K562 (cell line): ENCODE measurements around the gene CORT. TPM values are rescaled to one million over a fixed set of nuclear protein-coding genes. Genes with fewer than 3 reads are reported as not detected.
A peak's percentile ranks its signal among the peaks of the same experiment; 100 is the strongest.

Experiments
- CREM ChIP-seq: IDR thresholded peaks from 2 replicates; pipeline ENCODE4 v1.6.1; 2014; ENCODE audit warnings: antibody characterized with exemption, low read depth
- ELF4 ChIP-seq: fragments of 450-650 bp; formaldehyde crosslinking; IDR thresholded peaks from 2 replicates; pipeline ENCODE4 v1.4.0; 2022; ENCODE audit warnings: missing genetic modification characterization
- FOXA1 ChIP-seq: fragments of 450-650 bp; IDR thresholded peaks from 2 replicates; pipeline ENCODE4 v1.6.1; 2016; ENCODE audit warnings: mild to moderate bottlenecking, borderline replicate concordance
- GATAD2B ChIP-seq: fragments of 450-650 bp; IDR thresholded peaks from 2 replicates; pipeline ENCODE4 v1.6.1; 2017; ENCODE audit warnings: mild to moderate bottlenecking, borderline replicate concordance
- ILF3 ChIP-seq: fragments of 450-650 bp; IDR thresholded peaks from 2 replicates; pipeline ENCODE4 v1.6.1; 2018; ENCODE audit warnings: antibody characterized with exemption, mild to moderate bottlenecking, moderate library complexity, borderline replicate concordance
- MAFF ChIP-seq: IDR thresholded peaks from 2 replicates; pipeline ENCODE4 v1.6.1; 2012; ENCODE audit warnings: low read length, improper control_type of control experiment
- MAFK ChIP-seq: IDR thresholded peaks from 2 replicates; pipeline ENCODE4 v1.6.1; 2011; ENCODE audit warnings: low read length, improper control_type of control experiment
- MYC ChIP-seq, 2 experiments: fragments of 250-450 bp in 1 of 2; sonication (Bioruptor Pico) in 1 of 2; IDR thresholded peaks; 2 replicates each; pipeline versions ENCODE4 v1.5.1 to v1.6.1; 2012 to 2021; ENCODE audit warnings: low read depth in 2 of 2, borderline replicate concordance in 1 of 2, improper control_type of control experiment in 1 of 2, low read length in 1 of 2, mild to moderate bottlenecking in 1 of 2, moderate library complexity in 1 of 2
- MYNN ChIP-seq, 2 experiments: sonication (generic); formaldehyde crosslinking in 1 of 2; IDR thresholded peaks; 2 replicates each; pipeline versions ENCODE4 v1.5.0 to v1.6.1; 2016 to 2020; ENCODE audit warnings: antibody characterized with exemption in 1 of 2, missing genetic modification reagents in 1 of 2
- PCBP2 ChIP-seq: fragments of 200-400 bp; formaldehyde crosslinking; IDR thresholded peaks from 2 replicates; pipeline ENCODE4 v1.6.1; 2018; ENCODE audit warnings: low read length, low read depth, mild to moderate bottlenecking, moderate library complexity; ENCODE audit not compliant: poor library complexity, severe bottlenecking
- SNRNP70 ChIP-seq: fragments of 200-400 bp; formaldehyde crosslinking; optimal IDR thresholded peaks from 2 replicates; pipeline ENCODE3; 2017; ENCODE audit warnings: low read depth, low read length
- SRSF9 ChIP-seq: fragments of 200-400 bp; formaldehyde crosslinking; IDR thresholded peaks from 2 replicates; pipeline ENCODE4 v1.6.1; 2017; ENCODE audit warnings: low read depth, low read length, borderline replicate concordance
- ZNF143 ChIP-seq: sonication (generic); formaldehyde crosslinking; IDR thresholded peaks from 2 replicates; pipeline ENCODE4 v1.9.0; 2022; ENCODE audit warnings: mild to moderate bottlenecking, missing genetic modification reagents
- ZNF174 ChIP-seq: fragments of 250-450 bp; sonication (Bioruptor Pico); IDR thresholded peaks from 2 replicates; pipeline ENCODE4 v1.4.0; 2020; ENCODE audit warnings: mild to moderate bottlenecking
- ZNF232 ChIP-seq: sonication (generic); formaldehyde crosslinking; IDR thresholded peaks from 2 replicates; pipeline ENCODE4 v1.8.0; 2022; ENCODE audit warnings: mild to moderate bottlenecking, missing genetic modification reagents
- ZNF239 ChIP-seq: fragments of 250-450 bp; sonication (Bioruptor Pico); IDR thresholded peaks from 2 replicates; pipeline ENCODE4 v1.4.0; 2020; ENCODE audit warnings: mild to moderate bottlenecking
- ZNF77 ChIP-seq: fragments of 250-450 bp; sonication (Bioruptor Pico); IDR thresholded peaks from 2 replicates; pipeline ENCODE4 v1.5.0; 2020
- ZNF785 ChIP-seq: fragments of 250-450 bp; sonication (Bioruptor Pico); IDR thresholded peaks from 2 replicates; pipeline ENCODE4 v1.4.0; 2020; ENCODE audit warnings: mild to moderate bottlenecking
- polyA plus RNA-seq, 8 experiments: library from polyadenylated mRNA; depleted of rRNA in 4 of 8; stranded (reverse) in 5 of 8; unstranded in 3 of 8; fragments of >200 nt; fragmentation: Nextera tagmentation in 2 of 8; fragmentation: Illumina TruSeq in 1 of 8; extraction: Ambion mirVana in 2 of 8; extraction: Trizol in 1 of 8; gene quantifications; 2 replicates each; pipeline versions ENCODE4 v1.2.1 to v1.2.3, GENCODE V29; 2011 to 2014; ENCODE audit warnings: inconsistent platforms in 1 of 8, missing spikeins in 1 of 8
- total RNA-seq, 7 experiments: library from RNA; depleted of rRNA in 6 of 7; stranded (reverse); fragments of >200 nt in 6 of 7; fragmentation: Illumina TruSeq in 2 of 7; extraction: Trizol in 2 of 7; gene quantifications; 2 replicates each; pipeline versions ENCODE4 v1.2.1 to v1.2.3, GENCODE V29; 2011 to 2021; ENCODE audit warnings: low replicate concordance in 1 of 7
- TF ChIP-seq, protein P1 (sequence below): fragments of 450-650 bp; formaldehyde crosslinking; IDR thresholded peaks from 2 replicates; pipeline ENCODE4 v1.4.0; 2020; ENCODE audit warnings: mild to moderate bottlenecking, moderate library complexity
- TF ChIP-seq, protein P2 (sequence below): sonication (generic); formaldehyde crosslinking; IDR thresholded peaks from 2 replicates; pipeline ENCODE4 v1.8.1; 2022; ENCODE audit warnings: missing genetic modification reagents
- TF ChIP-seq, protein P3 (sequence below), 3 experiments: fragments of 200-800 bp in 1 of 3; sonication (Bioruptor generic) in 1 of 3; sonication (generic) in 1 of 3; formaldehyde crosslinking in 1 of 3; IDR thresholded peaks; 2 replicates each; pipeline versions ENCODE4 v1.6.1 to v1.8.0; 2016 to 2022; ENCODE audit warnings: mild to moderate bottlenecking in 2 of 3, missing compliant biosample characterization in 2 of 3, missing genetic modification characterization in 2 of 3, missing genetic modification reagents in 1 of 3
- TF ChIP-seq, protein P4 (sequence below): fragments of 450-650 bp; IDR thresholded peaks from 2 replicates; pipeline ENCODE4 v1.6.1; 2016; ENCODE audit warnings: low read depth, mild to moderate bottlenecking, moderate library complexity
- TF ChIP-seq, protein P5 (sequence below), 2 experiments: fragments of 450-650 bp; IDR thresholded peaks; 2 replicates each; pipeline ENCODE4 v1.6.1; 2016

Gene CORT
- total and polyA plus RNA-seq, 9 of the 15 experiments (the other 6 are each of a cell fraction or from before 2014, with no cell fraction given), result 0.08 to 0.54 (median 0.13) TPM; not detected in 5

DNA sequence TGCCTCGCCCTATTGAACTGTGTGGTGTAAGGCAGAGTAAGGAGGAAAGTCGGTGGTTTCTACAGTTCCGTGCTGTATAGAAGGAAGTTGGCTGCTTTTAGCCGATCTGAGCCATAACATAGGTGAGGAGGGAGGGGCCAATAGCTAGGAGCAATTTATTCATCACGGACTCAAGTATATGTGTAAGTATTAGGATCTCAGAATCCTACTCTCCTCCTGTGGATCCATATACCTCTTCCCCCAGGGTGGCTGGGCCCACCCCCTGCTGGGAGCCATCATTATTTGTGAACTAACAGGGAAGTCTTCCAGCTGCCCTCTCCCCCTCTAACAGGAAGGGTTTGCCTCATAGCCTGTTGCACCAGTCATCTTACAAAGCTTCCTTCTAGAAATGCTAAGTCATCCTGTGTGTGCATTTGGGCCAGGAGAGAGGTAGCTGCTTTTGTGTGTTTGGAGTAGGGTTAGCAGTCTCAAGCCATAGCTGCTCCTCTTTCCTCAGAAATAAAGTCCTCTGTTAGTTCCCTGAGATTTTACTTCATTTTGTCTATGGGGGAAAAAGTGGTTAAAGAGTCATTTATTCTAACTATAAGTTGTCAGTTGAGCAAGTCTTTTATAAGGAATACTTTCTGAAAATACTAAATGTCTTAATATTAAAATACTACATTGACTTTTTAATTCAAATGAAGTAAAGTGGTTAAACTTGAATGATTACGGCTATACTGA lies 34.5 kb upstream of the CORT start (continued):
- TF ChIP-seq, protein P1, sequence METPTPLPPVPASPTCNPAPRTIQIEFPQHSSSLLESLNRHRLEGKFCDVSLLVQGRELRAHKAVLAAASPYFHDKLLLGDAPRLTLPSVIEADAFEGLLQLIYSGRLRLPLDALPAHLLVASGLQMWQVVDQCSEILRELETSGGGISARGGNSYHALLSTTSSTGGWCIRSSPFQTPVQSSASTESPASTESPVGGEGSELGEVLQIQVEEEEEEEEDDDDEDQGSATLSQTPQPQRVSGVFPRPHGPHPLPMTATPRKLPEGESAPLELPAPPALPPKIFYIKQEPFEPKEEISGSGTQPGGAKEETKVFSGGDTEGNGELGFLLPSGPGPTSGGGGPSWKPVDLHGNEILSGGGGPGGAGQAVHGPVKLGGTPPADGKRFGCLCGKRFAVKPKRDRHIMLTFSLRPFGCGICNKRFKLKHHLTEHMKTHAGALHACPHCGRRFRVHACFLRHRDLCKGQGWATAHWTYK (CRISPR knock-in tag), result peak; percentile 79; the same call in 1 of the 2 replicates
- TF ChIP-seq PCBP2 (no peak), MAFF (peak; percentile 98), FOXA1 (no peak), ILF3 (no peak), ELF4 (CRISPR knock-in tag) (0 out of 2 replicates have a peak, but pooled peaks have one; percentile 31), MAFK (peak; percentile 98), ZNF174 (CRISPR knock-in tag) (no peak), ZNF232 (CRISPR knock-in tag) (no peak), MYC (IDR thresholded peaks at IDR 0.05; ENCODE audit: low read depth, low read length) (no peak), MYC (CRISPR knock-in tag; IDR thresholded peaks at IDR 0.05; ENCODE audit: borderline replicate concordance, low read depth) (no peak), ZNF785 (CRISPR knock-in tag) (no peak), ZNF143 (CRISPR knock-in tag) (0 out of 2 replicates have a peak, but pooled peaks have one; percentile 35), GATAD2B (peak; percentile 87), SRSF9 (no peak), MYNN (IDR thresholded peaks at IDR 0.05) (no peak), MYNN (CRISPR knock-in tag; IDR thresholded peaks at IDR 0.05) (no peak), SNRNP70 (no peak), CREM (peak; percentile 56; the same call in 1 of the 2 replicates), ZNF239 (no peak; the same call in none of the 2 replicates), ZNF77 (no peak)
- TF ChIP-seq, protein P2, sequence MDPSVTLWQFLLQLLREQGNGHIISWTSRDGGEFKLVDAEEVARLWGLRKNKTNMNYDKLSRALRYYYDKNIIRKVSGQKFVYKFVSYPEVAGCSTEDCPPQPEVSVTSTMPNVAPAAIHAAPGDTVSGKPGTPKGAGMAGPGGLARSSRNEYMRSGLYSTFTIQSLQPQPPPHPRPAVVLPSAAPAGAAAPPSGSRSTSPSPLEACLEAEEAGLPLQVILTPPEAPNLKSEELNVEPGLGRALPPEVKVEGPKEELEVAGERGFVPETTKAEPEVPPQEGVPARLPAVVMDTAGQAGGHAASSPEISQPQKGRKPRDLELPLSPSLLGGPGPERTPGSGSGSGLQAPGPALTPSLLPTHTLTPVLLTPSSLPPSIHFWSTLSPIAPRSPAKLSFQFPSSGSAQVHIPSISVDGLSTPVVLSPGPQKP (CRISPR knock-in tag), result no peak
- TF ChIP-seq, protein P3, sequence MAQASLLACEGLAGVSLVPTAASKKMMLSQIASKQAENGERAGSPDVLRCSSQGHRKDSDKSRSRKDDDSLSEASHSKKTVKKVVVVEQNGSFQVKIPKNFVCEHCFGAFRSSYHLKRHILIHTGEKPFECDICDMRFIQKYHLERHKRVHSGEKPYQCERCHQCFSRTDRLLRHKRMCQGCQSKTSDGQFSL (CRISPR knock-in tag; IDR thresholded peaks at IDR 0.05), result no peak
- TF ChIP-seq, protein P3 (tag; IDR thresholded peaks at IDR 0.05), result no peak; a peak in 1 of 4 replicates
- TF ChIP-seq, protein P4, sequence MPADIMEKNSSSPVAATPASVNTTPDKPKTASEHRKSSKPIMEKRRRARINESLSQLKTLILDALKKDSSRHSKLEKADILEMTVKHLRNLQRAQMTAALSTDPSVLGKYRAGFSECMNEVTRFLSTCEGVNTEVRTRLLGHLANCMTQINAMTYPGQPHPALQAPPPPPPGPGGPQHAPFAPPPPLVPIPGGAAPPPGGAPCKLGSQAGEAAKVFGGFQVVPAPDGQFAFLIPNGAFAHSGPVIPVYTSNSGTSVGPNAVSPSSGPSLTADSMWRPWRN, result no peak
- TF ChIP-seq, protein P5, sequence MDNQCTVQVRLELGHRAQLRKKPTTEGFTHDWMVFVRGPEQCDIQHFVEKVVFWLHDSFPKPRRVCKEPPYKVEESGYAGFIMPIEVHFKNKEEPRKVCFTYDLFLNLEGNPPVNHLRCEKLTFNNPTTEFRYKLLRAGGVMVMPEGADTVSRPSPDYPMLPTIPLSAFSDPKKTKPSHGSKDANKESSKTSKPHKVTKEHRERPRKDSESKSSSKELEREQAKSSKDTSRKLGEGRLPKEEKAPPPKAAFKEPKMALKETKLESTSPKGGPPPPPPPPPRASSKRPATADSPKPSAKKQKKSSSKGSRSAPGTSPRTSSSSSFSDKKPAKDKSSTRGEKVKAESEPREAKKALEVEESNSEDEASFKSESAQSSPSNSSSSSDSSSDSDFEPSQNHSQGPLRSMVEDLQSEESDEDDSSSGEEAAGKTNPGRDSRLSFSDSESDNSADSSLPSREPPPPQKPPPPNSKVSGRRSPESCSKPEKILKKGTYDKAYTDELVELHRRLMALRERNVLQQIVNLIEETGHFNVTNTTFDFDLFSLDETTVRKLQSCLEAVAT (IDR thresholded peaks at IDR 0.05), result no peak; a peak in 1 of 4 replicates
